Measurements from ENCODE around the gene NKPD1.

Gene NKPD1

GRCh38 chr19:45154064-45154827 is 6.5 kb downstream of the NKPD1 start:
- no peak for DNase-seq

GRCh38 chr19:45153339-45154063 is 7.3 kb downstream of the NKPD1 start:
- no peak for DNase-seq

GRCh38 chr19:45152504-45153338 is 8.1 kb downstream of the NKPD1 start:
- DNase-seq = no peak

DNA sequence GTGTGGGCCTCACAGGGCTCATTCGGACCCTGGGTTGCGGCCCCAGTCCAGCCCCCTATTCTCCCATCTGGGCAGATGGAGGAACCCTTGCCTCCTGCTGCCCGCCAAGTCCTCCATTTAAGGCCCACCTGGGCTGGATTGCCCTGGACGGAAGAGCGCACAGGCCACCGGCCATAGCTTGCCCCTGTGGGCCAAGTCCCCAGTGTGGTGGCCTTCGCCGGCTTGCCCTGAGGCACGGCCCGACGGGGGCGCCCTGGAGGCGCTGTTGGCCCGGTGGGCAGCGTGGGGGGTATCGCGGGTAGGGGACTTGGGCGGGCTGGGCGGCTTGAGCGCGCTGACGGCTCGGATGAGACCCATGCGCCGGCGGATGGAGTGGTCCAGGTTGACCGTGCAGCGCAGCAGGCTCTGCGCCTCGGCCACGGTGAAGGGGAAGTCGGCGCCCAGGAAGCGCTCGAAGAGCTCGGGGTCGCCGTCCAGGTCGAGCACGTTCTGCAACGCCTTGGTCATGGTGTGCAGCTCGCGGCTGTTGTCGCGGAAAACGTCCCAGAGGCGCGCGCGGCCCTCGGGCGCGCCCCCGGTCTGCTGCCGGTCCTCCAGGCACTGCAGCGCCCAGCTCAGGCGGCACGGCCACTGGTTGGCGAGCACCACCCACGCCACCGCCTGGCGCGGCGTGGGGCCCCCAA is 8.8 kb downstream of the NKPD1 start:
- DNase-seq = no peak

- no peak for DNase-seq
Measured at GRCh38 chr19:45151320-45151719, 9.5 kb downstream of the NKPD1 start.

DNA sequence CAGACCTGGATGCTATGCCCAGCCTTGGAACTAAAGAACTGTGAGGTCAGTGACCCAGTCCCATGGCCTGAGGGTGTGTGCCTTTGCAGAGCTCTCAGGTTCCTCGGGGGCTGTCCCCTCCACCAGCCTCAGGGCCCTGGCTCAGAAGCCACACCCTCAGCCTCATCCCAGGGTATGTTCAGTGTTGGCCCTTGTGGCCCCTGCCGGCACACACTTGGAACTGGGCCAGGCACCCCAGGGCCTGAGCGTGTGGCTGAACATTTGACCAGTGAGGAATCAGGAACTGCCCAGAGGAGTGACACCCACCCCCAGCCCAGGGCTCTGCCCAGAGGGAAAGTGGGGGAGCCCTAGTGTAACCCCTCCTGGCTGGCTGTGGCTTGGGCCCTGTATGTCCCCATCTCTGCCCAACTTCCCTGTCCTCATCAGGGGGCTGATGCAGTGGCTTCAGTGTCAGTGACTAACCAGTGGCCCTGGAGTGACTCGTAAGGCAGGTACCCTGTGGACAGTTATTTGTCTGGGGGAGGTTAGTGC is 10.0 kb downstream of the NKPD1 start:
- no peak for DNase-seq

GRCh38 chr19:45150180-45150579 is 10.6 kb downstream of the NKPD1 start:
- no peak for DNase-seq

- DNase-seq = no peak
Measured at GRCh38 chr19:45149129-45149528, 11.7 kb downstream of the NKPD1 start.

DNA sequence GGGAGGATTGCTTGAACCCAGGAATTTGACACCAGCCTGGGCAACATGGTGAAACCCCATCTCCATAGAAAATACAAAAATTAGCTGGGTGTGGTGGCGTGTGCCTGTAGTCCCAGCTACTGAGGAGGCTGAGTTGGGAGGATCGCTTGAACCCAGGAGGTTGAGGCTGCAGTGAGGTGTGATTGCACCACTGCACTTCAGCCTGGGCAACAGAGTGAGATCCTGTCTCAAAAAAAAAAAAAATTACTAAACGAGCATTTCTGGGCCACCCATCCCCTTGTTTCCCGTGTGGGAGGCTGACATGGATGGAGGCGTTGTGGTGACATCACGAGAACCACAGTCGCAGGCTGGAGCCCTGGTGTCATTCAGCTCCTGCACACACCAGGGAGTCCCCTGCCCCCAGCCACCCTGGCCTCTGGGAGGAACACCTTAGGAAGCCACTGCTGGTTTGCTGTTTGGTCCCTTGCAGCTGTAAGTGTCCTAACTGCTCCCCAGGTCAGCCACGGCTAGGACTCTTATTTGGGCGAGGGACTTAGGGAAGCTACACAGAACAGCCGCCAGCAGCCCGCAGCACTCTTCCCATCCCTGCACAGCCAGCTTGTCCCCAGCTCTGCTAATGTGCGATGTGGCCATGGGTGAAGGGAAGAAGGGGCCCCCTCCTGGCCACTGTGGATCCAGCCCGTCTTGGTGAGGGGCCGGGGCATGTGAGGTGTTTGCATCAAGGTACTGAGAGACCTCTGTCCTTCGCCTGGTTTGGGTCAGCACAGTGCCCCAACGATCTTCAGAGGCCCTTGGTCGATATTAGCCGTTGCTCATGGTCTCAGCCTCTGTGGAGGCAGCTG is 12.7 kb downstream of the NKPD1 start:
- no peak for DNase-seq

GRCh38 chr19:45146741-45147205 is 14.0 kb downstream of the NKPD1 start:
- no peak for DNase-seq

GRCh38 chr19:45146251-45146650 is 14.5 kb downstream of the NKPD1 start:
- no peak for DNase-seq

GRCh38 chr19:45145270-45146189 is 15.3 kb downstream of the NKPD1 start:
- DNase-seq = no peak

- DNase-seq = no peak
Measured at GRCh38 chr19:45144431-45145269, 16.1 kb downstream of the NKPD1 start.

GRCh38 chr19:45142726-45143110 is 18.1 kb downstream of the NKPD1 start:
- no peak for DNase-seq

DNA sequence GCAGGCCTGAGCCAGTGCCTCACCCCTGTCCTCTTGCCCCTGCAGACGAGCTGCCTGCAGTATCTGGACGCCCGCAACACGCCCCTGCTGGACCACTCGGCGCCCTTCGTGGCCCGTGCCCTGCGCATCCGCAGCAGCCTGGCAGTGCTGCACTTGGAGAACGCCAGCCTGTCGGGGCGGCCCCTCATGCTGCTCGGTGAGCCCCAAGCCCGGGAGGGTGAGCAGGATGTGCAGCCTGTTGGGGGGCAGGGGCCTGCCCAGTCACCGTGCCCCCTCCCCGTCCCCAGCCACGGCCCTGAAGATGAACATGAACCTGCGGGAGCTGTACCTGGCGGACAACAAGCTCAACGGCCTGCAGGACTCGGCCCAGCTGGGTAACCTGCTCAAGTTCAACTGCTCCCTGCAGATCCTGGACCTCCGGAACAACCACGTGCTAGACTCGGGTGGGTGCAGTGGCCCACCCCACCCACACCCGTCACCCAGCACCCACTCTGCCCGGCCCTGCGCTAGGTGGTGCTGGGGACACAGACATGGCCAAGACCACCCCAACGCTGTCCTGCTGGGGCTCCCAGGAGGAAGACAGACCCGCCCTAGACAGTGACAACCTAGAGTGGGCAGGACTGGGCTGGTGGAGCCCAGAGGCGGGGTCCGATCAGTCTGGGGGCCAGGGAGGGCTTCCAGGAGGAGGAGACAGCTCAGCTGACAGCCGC is 18.6 kb downstream of the NKPD1 start:
- no peak for DNase-seq

DNA sequence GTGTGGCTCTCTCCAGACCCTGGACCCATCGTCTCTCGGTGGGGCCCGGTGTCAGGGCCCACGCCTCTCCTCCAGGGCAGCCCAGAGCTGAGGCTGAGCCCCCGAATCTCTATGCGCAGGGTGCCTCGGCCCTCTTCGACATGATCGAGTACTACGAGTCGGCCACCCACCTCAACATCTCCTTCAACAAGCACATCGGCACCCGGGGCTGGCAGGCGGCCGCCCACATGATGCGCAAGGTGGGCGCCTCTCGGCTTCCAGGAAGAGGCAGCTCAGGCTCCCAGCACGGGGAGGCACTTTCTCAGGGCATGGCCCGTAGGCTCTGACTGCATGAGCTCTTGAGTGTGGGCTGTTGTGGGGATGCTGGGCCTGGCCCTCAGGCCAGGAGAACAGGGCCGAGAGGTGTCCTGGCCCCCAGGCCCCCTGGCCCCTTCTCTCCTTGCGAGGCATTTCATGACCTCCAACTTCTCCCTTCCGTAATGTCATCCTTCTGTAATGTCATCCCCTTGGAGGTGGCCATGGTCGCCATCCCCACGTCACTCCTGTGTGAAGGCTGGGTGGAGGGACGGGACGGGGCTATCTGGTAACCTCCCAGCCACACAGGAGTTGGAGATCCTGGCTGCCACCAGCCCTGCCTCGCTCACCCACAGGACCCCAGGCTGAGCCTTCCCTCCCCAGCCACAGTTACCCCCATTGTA is 19.4 kb downstream of the NKPD1 start:
- DNase-seq = no peak

DNA sequence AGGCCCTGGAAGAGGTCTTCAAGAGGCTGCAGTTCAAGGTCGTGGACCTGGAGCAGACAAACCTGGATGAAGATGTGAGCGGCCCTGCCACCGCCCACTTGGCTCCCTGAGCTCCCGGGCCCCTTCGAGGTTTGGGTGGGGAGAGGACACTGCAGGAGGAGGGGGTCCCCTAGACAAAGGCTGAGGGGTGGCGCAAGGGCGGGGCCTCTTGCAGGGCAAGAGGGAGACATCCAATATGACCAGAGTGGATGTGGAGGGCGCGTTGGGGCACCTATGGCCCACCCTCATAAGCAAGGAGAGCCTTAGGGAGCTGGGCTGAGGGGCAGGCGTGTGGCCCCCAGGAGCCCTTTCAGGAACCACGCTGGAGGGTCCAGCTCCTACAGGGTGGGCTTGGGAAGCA is 20.2 kb downstream of the NKPD1 start:
- DNase-seq = no peak

DNA sequence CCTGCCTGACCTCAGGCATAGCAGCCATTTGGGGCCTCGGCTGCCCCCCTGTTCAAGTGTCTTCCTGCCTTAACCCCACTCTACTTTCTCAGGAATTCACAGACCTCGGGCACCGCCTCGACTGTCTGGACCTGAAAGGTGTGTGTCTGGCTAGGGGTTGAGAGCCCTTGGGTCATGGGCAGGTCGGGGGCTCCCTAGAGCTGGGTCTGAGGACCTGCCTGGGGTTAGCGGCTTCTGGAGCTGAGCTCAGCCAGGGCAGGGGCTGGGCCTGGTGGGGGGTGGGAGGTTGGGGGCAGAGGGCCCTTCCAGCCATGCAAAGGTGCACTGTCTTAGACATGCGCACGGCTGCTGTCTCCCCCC is 20.7 kb downstream of the NKPD1 start:
- no peak for DNase-seq

All from T1000 (cell line).